ENCODE data around the gene NF1. TPM values are rescaled to one million over a fixed set of nuclear protein-coding genes. Genes with fewer than 3 reads are reported as not detected.
"Not testable (repeated sequence)": the region's sequence is repeated elsewhere in the genome, so short reads cannot be mapped to it uniquely, and the experiment has no call there.

NF1 gene
- polyA plus RNA-seq, 3 donors from 2014 or later = 2.1 to 4.7 (median 3.5) TPM

GRCh38 chr17:31064707-31065106 lies 30.1 kb upstream of the NF1 start:
- DNase-seq = no peak
- no peak overlapping the region for H3K4me3 Mint-ChIP-seq
- H3K27me3 Mint-ChIP-seq (ENCODE audit: low read depth in 3 of 3) = peaks cover 0 to 1% (median 0%) of the 10 kb centered on the region in 3 donors
- no peak overlapping the region for H3K27ac Mint-ChIP-seq
- peaks cover 0 to 2% (median 0%) of the 10 kb centered on the region in 3 donors for H3K36me3 Mint-ChIP-seq
- no peaks in the 10 kb centered on the region for H3K9me3 Mint-ChIP-seq
- no peaks in the 10 kb centered on the region for H3K4me1 Mint-ChIP-seq

GRCh38 chr17:31067691-31068184 lies 27.0 kb upstream of the NF1 start:
- H3K36me3 Mint-ChIP-seq = no peaks in the 10 kb centered on the region
- no peaks in the 10 kb centered on the region for H3K4me1 Mint-ChIP-seq
- no peaks in the 10 kb centered on the region for H3K27me3 Mint-ChIP-seq (ENCODE audit: low read depth in 3 of 3)
- DNase-seq = no peak
- no peak overlapping the region for H3K27ac Mint-ChIP-seq
- no peak overlapping the region for H3K4me3 Mint-ChIP-seq
- H3K9me3 Mint-ChIP-seq = no peaks in the 10 kb centered on the region

- Mint-ChIP-seq H3K9me3 (no peaks in the 10 kb centered on the region), H3K4me1 (no peaks in the 10 kb centered on the region), H3K4me3 (no peak overlapping the region), H3K27ac (no peak overlapping the region), H3K36me3 (no peaks in the 10 kb centered on the region), H3K27me3 (ENCODE audit: low read depth in 3 of 3) (no peaks in the 10 kb centered on the region)
- DNase-seq = peak; percentile 38 to 46 (median 44)
Observed at GRCh38 chr17:31068291-31068690, 26.5 kb upstream of the NF1 start.

GRCh38 chr17:31072186-31072585 lies 22.6 kb upstream of the NF1 start:
- Mint-ChIP-seq H3K36me3 (no peaks in the 10 kb centered on the region), H3K9me3 (no peaks in the 10 kb centered on the region)

GRCh38 chr17:31073411-31073810 lies 21.4 kb upstream of the NF1 start:
- H3K36me3 Mint-ChIP-seq = no peaks in the 10 kb centered on the region
- H3K4me1 Mint-ChIP-seq = no peaks in the 10 kb centered on the region
- DNase-seq = no peak
- H3K4me3 Mint-ChIP-seq = no peak overlapping the region
- no peaks in the 10 kb centered on the region for H3K27me3 Mint-ChIP-seq (ENCODE audit: low read depth in 3 of 3)
- no peak overlapping the region for H3K27ac Mint-ChIP-seq
- H3K9me3 Mint-ChIP-seq = no peaks in the 10 kb centered on the region

More at GRCh38 chr17:31072186-31072585, 22.6 kb upstream of the NF1 start:
- H3K4me3 Mint-ChIP-seq = no peak overlapping the region
- H3K27me3 Mint-ChIP-seq (ENCODE audit: low read depth in 3 of 3) = no peaks in the 10 kb centered on the region
- H3K4me1 Mint-ChIP-seq = no peaks in the 10 kb centered on the region
- no peak for DNase-seq
- no peak overlapping the region for H3K27ac Mint-ChIP-seq

- DNase-seq = no peak
- Mint-ChIP-seq H3K4me3 (no peak overlapping the region), H3K27me3 (ENCODE audit: low read depth in 3 of 3) (peaks cover 0 to 2% (median 0%) of the 10 kb centered on the region in 3 donors), H3K4me1 (no peaks in the 10 kb centered on the region), H3K9me3 (no peaks in the 10 kb centered on the region), H3K36me3 (no peaks in the 10 kb centered on the region), H3K27ac (no peak overlapping the region)
Observed at GRCh38 chr17:31074772-31075555, 19.8 kb upstream of the NF1 start.

GRCh38 chr17:31078290-31078689 lies 16.5 kb upstream of the NF1 start:
- peaks cover 0 to 2% (median 0%) of the 10 kb centered on the region in 3 donors for H3K27me3 Mint-ChIP-seq (ENCODE audit: low read depth in 3 of 3)
- DNase-seq = no peak
- H3K9me3 Mint-ChIP-seq = no peaks in the 10 kb centered on the region
- H3K4me3 Mint-ChIP-seq = no peak overlapping the region
- H3K4me1 Mint-ChIP-seq = no peaks in the 10 kb centered on the region
- H3K36me3 Mint-ChIP-seq = no peaks in the 10 kb centered on the region
- no peak overlapping the region for H3K27ac Mint-ChIP-seq

GRCh38 chr17:31079731-31080130 lies 15.0 kb upstream of the NF1 start:
- DNase-seq = no peak
- Mint-ChIP-seq H3K4me3 (no peak overlapping the region), H3K4me1 (no peaks in the 10 kb centered on the region), H3K27me3 (ENCODE audit: low read depth in 3 of 3) (peaks cover 0 to 2% (median 0%) of the 10 kb centered on the region in 3 donors), H3K9me3 (no peaks in the 10 kb centered on the region), H3K36me3 (no peaks in the 10 kb centered on the region), H3K27ac (no peak overlapping the region)

- Mint-ChIP-seq H3K27ac (no peak overlapping the region), H3K9me3 (no peaks in the 10 kb centered on the region), H3K27me3 (ENCODE audit: low read depth in 3 of 3) (no peaks in the 10 kb centered on the region)
Observed at GRCh38 chr17:31085563-31085962, 9.2 kb upstream of the NF1 start.

GRCh38 chr17:31089471-31089870 lies 5.3 kb upstream of the NF1 start:
- no peaks in the 10 kb centered on the region for H3K36me3 Mint-ChIP-seq
- H3K27ac Mint-ChIP-seq = no peak overlapping the region
- no peak overlapping the region for H3K4me3 Mint-ChIP-seq
- peaks cover 0 to 4% (median 3%) of the 10 kb centered on the region in 3 donors for H3K27me3 Mint-ChIP-seq (ENCODE audit: low read depth in 3 of 3)
- no peaks in the 10 kb centered on the region for H3K9me3 Mint-ChIP-seq
- DNase-seq = no peak
- peaks cover 1 to 5% of the 10 kb centered on the region in 2 donors for H3K4me1 Mint-ChIP-seq

More at GRCh38 chr17:31085563-31085962, 9.2 kb upstream of the NF1 start:
- no peaks in the 10 kb centered on the region for H3K4me1 Mint-ChIP-seq
- H3K36me3 Mint-ChIP-seq = no peaks in the 10 kb centered on the region
- no peak overlapping the region for H3K4me3 Mint-ChIP-seq
- no peak for DNase-seq

GRCh38 chr17:31090650-31091049 lies 4.1 kb upstream of the NF1 start:
- not testable (repeated sequence) for DNase-seq; H3K36me3 Mint-ChIP-seq; H3K27me3 Mint-ChIP-seq (ENCODE audit: low read depth in 3 of 3); H3K27ac Mint-ChIP-seq; H3K9me3 Mint-ChIP-seq; H3K4me1 Mint-ChIP-seq; H3K4me3 Mint-ChIP-seq

- no peak for DNase-seq
- Mint-ChIP-seq H3K27me3 (ENCODE audit: low read depth in 3 of 3) (peaks cover 0 to 12% (median 3%) of the 10 kb centered on the region in 3 donors), H3K4me1 (peaks cover 15 to 19% of the 10 kb centered on the region in 2 donors), H3K9me3 (no peaks in the 10 kb centered on the region), H3K36me3 (no peaks in the 10 kb centered on the region), H3K27ac (peak overlapping the region in 3 of 6 donors; percentile 32 to 87 (median 45)), H3K4me3 (peak overlapping the region; percentile 5 to 94 (median 34))
Observed at GRCh38 chr17:31092475-31093064, 2.2 kb upstream of the NF1 start.

- H3K9me3 Mint-ChIP-seq = no peaks in the 10 kb centered on the region
- H3K36me3 Mint-ChIP-seq = no peaks in the 10 kb centered on the region
- peaks cover 15 to 19% of the 10 kb centered on the region in 2 donors for H3K4me1 Mint-ChIP-seq
- H3K27ac Mint-ChIP-seq = peak overlapping the region; percentile 57 to 95 (median 77)
- H3K27me3 Mint-ChIP-seq (ENCODE audit: low read depth in 3 of 3) = peaks cover 0 to 12% (median 3%) of the 10 kb centered on the region in 3 donors
- H3K4me3 Mint-ChIP-seq = peak overlapping the region; percentile 86 to 95 (median 92)
- peak in 1 of 3 donors; percentile 1 for DNase-seq
Observed at GRCh38 chr17:31093866-31094599, 744 bp upstream of the NF1 start.
